Head of caudate nucleus (tissue), 42 donors: ENCODE data around the gene SLC29A3.
"Not testable (repeated sequence)": the region's sequence is repeated elsewhere in the genome, so short reads cannot be mapped to it uniquely, and the experiment has no call there.

Experiments
- DNase-seq, 42 donors: peaks; one replicate each; pipeline versions ENCODE4 v3.0.0 to v3.0.0-alpha.2; 2020 to 2021; ENCODE audit warnings: mixed read lengths in 7 of 42
- intact Hi-C: fragments of 100-400 bp; cut with DNase I; formaldehyde crosslinking; loops from one replicate; pipeline ENCODE4 v1.15.0; 2022

The SLC29A3 gene

DNA sequence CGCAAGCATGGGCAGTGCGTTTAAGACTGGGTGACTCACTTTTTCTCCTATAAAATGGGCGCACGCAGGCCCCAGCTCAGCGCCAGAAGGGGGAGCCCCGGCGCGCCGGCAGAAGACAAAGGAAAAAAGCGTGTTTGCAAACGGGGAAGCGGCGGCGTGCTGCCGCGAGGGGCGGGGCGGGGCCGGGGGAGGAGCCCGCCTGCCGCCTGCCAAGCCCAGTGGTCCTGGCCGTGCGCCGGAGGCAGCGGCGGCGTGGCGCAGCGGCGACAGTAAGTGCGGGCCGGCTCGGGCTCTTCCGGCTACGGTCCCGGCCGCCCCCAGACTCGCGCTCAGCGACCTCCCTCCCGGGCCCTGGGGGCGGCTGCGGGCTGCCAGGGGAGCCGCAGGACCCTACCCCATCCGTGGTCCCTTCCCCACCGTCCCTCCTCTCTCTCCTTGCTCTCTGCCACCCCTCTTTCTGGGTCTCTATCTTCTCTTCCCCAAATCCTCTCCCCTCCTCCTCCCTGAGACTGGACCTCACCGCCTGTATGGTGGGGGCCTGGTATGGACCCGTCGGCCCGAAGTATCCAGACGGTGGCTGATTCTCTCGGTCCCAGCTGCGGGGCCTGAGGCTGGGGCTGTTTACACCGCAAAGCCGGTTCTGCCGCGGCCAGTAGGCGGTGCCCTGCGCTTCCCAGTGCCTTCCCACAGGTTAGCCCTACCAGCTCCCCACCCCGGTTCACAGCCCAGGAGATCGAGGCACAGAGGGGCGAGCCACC is at the start of gene SLC29A3:
Gene SLC29A3 (plus strand): TSS at position 218 of the 758 bp plus-strand sequence. CDS start 51 bp downstream, at position 269.
- DNase-seq = peak; percentile 71 to 91 (median 83)
- intact Hi-C loops = loop anchor here (2.0 to 10.0 kb wide), 4 partner anchors 58 to 496 kb away; no protein-coding TSS in a partner anchor

DNA sequence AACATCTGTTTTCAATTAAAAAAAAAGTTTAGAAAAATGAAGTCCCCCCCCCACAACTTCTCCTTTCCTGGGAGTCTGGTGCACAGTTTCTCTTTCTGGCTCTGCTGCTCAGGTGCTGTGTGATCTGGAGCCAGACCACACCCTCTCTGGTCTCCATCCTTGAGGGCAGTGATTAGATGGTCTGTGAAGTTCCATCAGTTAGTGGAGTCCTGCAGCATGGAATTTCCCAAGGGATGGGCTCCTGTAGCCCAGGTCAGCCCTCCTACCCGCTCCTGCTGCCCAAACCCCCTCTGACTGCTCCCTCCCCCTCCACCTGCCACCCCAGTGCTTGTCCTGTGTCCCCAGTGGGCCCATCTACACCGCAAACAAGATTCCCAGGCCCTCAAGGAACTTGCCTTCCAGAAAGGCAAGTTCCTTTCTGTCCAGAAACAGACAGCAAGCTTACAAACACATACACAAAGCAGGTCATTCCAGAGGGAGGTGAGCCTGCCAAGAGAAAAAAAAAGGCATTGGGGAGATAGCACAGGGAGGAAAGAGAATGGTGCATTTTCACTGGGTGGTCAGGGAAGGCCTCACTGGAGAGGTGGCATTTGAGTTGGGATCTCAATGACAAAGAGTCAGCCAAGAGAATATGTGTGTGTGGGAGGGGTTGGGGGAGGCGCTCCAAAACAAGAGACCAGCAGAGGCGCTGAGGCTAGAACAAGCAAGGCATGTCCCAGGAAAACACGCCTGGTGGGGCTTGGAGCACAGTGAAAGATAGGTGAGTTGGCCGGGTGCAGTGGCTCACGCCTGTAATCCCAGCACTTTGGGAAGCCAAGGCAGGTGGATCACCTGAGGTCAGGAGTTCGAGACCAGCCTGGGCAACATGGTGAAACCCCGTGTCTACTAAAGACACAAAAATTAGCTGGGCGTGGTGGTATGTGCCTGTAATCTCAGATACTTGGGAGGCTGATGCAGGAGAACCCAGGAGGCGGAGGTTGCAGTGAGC is 49.5 kb upstream of the SLC29A3 start:
- no peak for DNase-seq

DNA sequence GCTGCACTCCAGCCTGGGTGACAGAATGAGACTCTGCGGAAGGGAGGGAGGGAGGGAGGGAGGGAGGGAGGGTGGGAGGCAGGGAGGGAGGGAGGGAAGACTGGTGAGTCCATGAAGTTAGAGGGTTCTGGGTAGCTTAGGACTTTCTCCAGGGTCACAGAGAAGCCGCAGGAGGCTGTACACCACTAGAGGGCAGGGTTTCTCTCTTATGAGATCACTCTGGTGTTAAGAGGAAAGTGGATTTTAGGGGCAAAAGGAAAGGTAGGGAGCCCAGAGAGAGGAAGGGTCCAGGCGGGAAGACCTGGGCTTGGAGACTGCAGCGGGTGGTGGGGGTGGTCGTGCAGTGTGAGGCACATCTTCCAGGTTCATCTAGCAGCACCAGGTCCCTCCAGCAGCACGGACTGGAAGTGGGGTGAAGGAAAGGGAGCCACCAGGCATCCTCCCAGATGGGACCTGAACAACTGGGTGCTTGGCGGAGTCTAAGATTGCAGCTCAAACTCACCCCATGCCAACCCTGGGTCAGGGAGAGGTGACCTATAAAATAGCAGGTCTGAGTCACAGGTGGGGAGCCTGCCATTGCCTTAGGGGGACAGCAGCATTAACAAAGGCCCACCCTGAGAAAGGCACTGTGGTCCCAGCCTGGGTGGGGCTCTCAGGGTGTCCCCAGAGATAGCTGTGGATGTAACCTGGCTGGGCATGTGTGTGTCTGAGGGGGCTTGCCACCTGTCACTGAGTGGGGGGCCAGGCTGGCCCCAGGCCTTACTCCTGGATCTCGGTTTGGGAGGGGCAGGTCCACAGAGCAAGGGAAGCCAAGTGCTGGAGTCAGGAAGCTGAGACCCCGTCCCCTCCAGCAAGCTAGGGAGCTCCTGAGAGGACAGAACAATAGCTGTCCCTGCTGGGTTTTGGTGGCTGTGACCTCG is 48.5 kb upstream of the SLC29A3 start:
- peak in 38 of 42 donors; percentile 27 to 88 (median 67) for DNase-seq
- intact Hi-C loops = no loop called here

More for the DNA sequence above, 49.5 kb upstream of the SLC29A3 start:
- intact Hi-C loops = no loop called here

DNA sequence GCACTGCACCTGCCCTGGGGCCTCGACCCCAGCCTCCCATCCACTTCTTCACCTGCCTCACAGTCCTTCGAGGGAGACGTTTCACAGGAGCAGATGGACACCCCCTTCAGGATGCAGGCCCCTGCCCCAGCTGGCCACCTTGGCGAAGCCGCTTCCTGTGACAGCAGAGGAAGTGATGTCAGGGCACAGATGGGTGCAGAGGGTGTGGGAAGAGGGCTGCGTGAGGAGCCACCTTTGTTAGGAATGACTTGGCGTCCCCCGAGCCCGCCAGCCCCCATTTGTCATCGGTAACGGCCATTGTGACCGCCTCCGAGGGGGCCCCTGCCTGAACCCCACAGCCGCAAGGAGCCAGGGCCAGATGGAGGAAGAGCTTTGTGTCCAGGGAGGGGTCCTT is 47.4 kb upstream of the SLC29A3 start:
- DNase-seq = no peak
- intact Hi-C loops = no loop called here

DNA sequence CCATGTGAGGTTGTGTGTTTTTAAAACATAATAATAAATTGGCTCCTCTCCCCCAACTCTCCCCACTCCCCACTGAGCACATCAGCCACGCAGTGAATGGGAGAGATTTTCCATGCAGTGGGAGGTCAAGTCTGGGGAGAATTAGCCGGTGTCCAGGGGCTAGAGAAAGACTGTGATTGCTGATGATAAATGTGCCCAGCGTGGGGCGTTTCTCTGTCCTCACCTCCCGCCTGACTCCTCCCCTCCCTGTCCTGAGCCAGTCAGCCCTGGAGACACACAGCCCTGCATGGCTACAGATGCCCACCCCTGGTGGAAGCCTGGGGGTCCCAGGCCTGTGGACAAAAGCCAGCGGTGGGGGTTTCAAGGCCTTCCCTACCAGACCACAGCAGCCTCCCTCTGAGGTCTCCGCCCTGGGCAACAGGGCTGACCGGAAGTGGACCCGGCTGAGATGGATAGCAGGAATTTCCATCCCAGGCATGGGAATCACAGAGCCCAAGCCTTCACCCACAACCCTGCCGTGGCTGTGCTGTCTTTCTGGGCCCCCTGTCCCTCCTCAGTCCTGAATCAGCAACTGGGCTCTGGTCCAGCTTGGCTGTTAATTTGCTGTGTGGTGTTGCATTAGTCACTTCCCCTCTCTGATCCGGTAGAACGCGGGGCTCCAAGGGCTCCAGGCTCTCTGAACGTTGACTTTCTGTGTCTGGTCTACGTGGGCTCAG is 46.8 kb upstream of the SLC29A3 start:
- DNase-seq = no peak
- intact Hi-C loops = no loop called here

DNA sequence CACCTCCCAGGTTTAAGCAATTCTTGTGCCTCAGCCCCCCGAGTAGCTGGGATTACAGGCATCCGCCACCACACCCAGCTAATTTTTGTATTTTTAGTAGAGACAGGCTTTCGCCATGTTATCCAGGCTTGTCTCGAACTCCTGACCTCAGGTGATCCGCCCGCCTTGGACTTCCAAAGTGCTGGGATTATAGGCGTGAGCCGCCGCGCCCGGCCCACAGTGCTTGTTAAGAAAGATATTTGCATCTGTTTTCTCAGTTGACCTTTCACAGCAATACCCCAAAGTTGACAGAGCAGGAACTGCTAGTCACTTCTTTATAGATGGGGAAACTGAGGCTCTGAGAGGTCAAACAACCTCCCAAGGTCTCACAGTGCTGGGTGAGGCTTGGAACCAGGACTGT is 46.1 kb upstream of the SLC29A3 start:
- intact Hi-C loops = not testable (repeated sequence)

DNA sequence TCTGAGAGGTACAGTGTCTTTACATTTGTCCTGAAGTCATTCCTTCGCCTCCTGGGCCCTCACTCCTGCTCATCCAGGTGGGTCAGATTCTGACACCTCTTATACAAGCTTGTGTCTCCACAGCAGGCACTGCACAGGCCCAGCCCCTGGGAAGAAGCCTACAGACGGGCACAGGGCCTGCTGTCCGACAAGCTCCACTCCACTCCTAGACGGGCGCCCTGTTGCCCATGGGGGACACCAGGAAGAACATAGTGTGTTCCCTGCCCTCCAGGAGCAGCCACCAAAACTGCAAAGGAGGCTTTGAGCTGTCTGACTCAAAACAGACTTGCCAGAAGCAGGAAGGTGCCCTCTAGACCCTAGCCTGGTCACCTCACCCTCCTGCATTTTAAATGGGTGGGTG is 45.6 kb upstream of the SLC29A3 start:
- intact Hi-C loops = no loop called here
- DNase-seq = no peak

More for the DNA sequence above, 46.1 kb upstream of the SLC29A3 start:
- not testable (repeated sequence) for DNase-seq

DNA sequence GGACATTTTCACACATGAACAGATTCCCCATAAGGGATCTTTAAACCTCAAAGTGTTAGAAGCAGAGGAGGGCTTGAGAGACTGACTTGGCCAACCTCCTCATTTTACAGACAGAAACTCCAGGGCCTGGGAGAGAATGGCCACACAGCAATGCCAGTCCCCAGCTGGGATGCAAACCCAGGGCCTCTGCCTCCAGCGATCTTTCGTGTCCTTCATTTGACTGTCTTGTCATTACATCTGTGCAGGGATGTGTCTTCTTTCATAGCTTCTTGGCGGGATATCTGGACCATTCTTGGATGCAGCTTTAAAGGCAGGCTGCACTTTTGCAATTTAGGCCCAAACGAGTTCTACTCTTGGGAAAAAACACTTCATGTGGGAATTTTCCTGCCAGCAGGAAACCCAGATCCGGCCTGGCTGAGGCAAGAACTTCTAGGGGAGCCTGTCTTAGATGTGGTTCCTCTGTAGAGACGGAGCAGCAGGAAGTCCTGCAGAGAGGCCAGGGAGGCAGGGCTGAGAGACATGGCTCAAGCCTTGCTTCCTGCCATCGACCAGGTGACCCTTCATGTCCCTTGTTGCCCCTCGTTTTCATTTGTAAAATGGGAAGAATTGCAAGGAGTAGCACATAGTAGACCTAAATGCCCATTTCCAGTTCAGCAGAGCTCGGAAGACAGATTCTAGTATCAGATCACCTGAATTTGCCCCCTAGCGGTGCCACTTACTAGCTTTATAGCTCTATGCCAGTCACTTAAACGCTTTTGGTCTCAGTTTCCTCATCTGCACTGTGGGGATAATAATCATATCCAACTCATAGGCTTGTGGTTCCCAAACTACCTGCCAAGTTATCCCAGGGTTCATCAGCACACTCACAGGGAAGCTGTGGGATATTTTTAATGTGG is 43.9 kb upstream of the SLC29A3 start:
- DNase-seq = no peak
- intact Hi-C loops = no loop called here

DNA sequence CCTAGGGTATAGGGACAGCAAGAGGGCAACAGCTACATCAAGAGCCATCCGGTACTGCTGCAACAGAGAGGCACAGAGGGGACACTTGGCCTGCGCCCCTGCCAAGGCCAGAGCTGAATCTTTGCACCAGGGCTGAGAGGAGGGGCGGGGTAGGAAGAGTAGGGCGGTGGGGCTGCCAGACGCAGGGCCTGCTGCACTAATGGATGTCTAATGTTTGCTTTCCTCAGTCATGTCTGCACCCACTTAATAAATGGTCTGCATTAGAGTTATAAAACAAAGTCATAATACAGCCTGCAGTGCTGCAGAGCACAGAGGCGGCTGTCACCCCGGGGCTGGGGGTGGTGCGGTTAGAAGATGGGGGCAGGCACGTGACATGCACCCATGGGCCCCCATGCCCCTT is 42.2 kb upstream of the SLC29A3 start:
- intact Hi-C loops = no loop called here
- DNase-seq = no peak

DNA sequence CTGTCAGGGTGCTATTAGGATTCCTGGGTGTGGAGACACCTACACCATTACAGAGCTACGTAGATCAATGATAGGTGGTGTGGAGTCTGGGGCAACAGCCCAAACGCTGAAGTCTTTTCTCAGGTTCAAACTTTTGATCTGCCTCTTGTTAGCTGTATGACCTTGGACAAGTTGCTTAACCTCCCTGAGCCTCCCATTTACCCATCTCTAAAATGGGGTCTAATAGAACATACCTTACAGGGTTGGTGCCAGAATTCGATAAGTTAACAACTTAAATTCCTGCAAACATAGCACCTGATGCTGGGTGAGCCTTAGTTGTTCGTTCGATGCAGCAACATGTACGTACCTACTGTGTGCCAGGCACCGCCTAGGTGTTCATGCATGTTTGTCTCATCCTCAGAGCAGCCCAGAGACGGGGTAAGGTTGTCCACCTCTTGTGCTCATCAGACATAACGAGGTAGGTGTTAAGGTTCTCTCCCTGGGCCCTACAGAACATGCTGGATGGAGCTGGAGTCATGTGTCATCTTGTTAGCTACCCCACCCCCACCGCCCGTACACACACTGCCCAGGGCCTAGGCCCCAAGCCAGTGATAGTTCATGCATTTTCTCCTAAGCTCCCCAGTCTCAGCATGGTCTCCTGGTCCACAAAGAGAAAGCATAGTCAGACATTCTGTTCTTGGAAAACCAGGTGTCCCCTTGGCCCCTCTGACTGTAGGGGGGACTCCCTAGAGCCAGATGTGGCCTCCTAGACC is 41.0 kb upstream of the SLC29A3 start:
- intact Hi-C loops = no loop called here
- peak in 7 of 42 donors; percentile 21 to 76 (median 40) for DNase-seq

DNA sequence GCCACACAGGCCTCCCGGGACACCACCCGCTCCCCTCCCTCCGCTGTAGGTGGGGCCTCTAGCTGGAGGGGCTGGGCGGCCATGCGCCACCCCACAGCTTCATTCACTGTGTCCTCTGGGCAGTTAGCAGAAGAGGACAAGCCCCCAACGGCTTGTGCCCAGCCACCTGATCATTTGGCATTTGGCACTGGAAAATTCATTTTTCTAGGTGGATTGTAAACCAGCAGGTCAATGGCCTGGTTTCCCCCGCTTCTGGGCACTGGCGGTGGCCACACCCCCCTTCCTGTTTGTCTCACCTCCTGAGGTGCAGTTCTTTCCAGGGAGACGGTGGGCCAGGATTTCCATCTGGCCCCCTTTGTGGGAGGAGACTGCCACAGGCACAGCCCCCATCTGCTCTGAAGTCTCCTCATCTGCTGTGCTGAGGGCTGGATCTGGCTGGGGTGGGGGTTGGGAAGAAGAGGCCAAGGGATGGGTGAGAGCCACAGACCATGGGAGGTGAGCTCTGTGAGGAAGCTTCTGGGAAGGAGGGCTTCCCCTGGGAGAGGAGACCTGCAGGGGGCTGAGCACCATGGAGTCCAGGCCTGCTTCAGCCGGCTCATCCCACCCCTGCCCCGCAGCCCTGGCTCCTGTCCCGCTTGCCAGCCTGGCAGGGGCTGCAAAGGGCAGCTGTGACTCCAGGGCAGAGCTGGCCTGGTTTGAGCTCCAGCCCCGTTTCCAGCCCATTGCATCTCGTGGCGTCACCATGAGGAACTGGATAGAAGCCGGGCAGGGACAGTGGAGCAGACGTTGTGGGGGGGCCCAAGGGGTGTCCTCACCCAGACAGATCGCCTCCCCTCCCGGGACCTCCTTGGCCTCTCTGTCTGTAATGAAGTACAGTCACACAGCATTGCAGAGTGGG is 40.1 kb upstream of the SLC29A3 start:
- intact Hi-C loops = no loop called here
- peak; percentile 18 to 85 (median 64) for DNase-seq

DNA sequence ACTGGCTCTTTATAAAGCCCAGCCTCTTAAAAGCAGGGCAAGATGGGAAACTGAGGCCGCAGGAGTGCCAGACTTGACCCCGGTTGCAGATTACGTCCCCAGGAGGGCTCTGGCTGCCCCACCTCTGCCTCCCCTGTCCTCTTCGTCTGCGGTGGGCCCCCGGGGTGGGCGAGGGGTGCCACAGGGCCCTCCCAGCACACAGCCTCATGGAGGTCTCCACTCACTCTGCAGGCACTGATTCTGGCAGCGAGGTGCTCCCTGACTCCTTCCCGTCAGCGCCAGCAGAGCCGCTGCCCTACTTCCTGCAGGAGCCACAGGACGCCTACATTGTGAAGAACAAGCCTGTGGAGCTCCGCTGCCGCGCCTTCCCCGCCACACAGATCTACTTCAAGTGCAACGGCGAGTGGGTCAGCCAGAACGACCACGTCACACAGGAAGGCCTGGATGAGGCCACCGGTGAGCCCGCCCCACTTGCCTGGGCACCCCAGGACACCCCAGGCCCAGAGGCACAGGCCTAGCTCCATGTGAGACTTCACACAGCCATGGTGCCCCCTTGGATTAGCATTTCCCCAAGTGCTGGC is 39.4 kb upstream of the SLC29A3 start:
- intact Hi-C loops = no loop called here
- no peak for DNase-seq

DNA sequence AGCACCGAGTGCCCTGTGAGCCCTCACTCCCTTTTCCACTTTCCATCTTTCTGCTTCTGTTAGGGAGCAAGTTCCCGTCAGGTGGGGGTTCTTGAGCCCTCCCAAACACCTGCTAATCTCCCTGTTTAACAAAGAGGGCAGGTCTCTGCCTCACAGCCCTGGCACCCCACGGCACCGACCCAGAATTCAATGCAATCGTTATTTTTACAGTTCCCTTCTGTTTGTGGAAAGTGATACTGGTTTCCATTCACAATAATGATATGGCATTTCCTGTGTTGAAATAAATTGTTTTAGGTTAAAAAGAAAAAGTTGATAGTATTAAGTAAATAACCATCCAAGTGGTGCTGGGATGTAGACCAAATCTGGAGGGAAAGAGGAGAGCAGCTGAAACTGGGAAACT is 38.8 kb upstream of the SLC29A3 start:
- intact Hi-C loops = no loop called here
- no peak for DNase-seq

DNA sequence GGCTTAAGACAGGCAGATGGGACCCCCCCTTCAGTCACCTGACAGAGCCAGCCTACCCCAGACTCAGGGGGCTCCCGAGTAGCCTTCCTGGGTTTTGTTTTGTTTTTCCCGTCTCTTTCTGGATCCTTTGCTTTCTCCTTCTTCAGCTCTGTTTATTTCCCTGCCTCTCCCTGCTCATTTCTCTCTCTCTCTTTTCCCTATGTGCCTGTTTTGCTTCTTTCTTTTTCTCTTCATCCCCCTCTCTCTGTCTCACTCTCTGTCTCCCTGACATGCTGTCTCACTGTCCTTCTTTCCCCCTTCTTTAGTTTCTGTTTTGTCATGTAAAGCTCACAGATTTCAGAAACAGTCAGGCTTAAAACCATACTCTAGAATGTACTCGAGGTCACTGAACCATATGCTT is 38.2 kb upstream of the SLC29A3 start:
- intact Hi-C loops = no loop called here
- no peak for DNase-seq

DNA sequence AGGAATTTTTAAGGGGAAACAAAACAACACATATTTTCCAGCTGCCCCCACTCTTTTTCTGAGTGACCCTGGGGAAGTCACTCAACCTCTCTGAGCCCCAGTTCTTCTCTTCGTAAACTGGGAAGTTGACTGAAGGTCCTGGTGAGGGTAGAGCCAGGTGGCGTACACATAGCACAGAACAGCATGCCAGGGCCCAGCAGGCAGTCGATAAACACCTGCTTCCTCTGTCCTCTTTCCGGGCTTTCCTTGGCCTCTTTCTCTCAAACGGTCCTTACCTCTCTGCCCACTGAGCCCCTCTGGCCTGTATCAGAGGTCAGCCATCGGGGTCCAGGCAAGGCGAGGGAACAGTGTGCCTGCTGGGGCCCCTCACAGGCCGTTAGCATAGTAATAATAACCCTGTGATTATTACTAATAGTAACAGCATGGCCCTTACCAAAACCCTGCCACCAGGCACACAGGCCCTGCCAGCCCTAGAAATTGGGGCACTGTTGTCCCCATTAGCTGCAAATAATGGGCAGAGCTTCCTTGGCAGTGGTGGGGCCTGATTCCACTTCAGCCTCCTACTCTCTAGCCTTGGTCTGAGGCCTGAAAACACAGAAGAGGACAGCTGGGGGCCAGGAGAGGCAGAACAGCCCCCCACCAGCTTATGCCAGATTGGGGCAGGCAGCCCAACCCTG is 37.3 kb upstream of the SLC29A3 start:
- DNase-seq = no peak
- intact Hi-C loops = no loop called here
